GM13977 (cell line): ENCODE measurements around the gene LTC4S.
"Not testable (repeated sequence)": the region's sequence is repeated elsewhere in the genome, so short reads cannot be mapped to it uniquely, and the experiment has no call there.

Experiments used
- DNase-seq: peaks from one replicate; pipeline ENCODE4 v3.0.0; 2012; ENCODE audit warnings: low spot score
- in situ Hi-C: fragments of 300-500 bp; cut with MboI; formaldehyde crosslinking; loops from one replicate; pipeline ENCODE4 v1.12.0; 2022; ENCODE audit warnings: low sequenced_read_pairs, low pct_unique_long_range_greater_than_20kb, mixed read lengths, inconsistent platforms; ENCODE audit not compliant: unreplicated experiment
- TF ChIP-seq, protein P1 (sequence below): IDR thresholded peaks from 2 replicates; pipeline ENCODE4 v1.5.1; 2012; ENCODE audit warnings: mild to moderate bottlenecking, control low read depth; ENCODE audit not compliant: insufficient read depth; ENCODE audit errors: extremely low read depth, missing control alignments

Gene LTC4S

DNA sequence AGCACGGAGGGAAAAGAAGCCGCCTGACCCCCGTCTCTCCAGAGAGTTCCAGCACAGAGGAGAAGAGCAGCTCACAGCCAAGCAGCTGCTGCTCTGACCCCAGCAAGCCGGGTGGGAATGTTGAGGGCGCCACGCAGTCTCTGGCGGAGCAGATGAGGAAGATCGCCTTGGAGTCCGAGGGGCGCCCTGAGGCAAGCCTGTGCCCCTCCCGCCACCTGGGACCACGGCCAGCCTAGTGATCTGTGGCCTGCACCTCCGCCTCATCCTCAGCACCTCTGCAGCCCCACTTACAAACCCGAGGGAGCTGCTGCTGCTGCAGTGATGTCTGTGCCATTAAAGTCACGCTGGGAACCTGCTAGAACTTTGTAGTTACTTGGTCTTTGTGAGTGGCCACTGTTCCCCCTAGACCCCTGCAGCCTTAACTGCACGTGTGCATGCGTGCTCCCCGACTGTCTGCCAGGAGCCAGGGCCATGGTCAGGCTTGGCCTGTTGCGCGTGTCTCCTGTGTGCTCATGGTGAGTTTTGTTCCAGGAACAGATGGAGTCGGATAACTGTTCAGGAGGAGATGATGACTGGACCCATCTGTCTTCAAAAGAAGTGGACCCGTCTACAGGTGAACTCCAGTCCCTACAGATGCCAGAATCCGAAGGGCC, 39.4 kb downstream of the LTC4S start:
- in situ Hi-C loops = no loop called here
- TF ChIP-seq, protein P1, sequence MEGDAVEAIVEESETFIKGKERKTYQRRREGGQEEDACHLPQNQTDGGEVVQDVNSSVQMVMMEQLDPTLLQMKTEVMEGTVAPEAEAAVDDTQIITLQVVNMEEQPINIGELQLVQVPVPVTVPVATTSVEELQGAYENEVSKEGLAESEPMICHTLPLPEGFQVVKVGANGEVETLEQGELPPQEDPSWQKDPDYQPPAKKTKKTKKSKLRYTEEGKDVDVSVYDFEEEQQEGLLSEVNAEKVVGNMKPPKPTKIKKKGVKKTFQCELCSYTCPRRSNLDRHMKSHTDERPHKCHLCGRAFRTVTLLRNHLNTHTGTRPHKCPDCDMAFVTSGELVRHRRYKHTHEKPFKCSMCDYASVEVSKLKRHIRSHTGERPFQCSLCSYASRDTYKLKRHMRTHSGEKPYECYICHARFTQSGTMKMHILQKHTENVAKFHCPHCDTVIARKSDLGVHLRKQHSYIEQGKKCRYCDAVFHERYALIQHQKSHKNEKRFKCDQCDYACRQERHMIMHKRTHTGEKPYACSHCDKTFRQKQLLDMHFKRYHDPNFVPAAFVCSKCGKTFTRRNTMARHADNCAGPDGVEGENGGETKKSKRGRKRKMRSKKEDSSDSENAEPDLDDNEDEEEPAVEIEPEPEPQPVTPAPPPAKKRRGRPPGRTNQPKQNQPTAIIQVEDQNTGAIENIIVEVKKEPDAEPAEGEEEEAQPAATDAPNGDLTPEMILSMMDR = no peak
- no peak for DNase-seq

DNA sequence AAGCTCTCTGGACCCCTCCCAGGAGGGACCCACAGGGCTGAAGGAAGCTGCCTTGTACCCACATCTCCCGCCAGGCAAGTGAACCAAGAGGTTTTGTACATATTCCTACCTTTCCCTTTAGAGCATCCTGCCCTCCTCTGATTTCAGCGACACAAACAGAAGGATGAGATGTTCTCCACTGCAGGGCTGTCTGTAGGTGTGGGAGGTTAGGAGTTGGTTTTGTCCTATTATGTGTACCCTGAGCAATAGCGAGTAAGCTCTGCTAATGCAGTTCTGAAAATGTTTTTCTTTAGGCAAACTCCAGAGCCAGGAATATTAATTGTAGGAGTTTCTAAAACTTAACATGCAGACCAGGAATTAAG, 39.9 kb downstream of the LTC4S start:
- TF ChIP-seq, protein P1 = no peak
- DNase-seq = no peak
- in situ Hi-C loops = no loop called here

DNA sequence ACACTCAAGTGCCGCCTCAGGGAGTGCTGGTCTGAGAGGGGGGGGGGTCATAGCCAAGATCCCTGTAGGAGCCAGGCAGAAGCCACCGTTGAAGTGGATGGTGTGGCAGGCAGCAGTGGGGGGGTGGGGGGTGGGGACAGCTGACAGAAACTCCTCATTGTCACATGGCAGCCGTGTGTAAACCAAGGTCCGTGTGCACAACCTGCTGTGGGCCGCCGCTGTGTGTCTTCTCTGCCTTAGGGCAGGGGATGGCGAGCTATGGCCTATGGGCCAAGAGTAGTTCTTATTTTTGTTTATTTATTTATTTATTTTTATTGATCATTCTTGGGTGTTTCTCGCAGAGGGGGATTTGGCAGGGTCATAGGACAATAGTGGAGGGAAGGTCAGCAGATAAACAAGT, 40.3 kb downstream of the LTC4S start:
- TF ChIP-seq, protein P1 = no peak
- in situ Hi-C loops = no loop called here
- no peak for DNase-seq

DNA sequence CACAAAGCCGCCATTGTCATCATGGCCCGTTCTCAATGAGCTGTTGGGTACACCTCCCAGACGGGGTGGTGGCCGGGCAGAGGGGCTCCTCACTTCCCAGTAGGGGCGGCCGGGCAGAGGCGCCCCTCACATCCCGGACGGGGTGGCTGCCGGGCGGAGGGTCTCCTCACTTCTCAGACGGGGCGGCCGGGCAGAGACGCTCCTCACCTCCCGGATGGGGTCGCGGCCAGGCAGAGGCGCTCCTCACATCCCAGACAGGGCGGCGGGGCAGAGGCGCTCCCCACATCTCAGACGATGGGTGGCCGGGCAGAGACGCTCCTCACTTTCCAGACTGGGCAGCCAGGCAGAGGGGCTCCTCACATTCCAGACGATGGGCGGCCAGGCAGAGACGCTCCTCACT, 41.1 kb downstream of the LTC4S start:
- DNase-seq, in situ Hi-C loops: not testable (repeated sequence)

DNA sequence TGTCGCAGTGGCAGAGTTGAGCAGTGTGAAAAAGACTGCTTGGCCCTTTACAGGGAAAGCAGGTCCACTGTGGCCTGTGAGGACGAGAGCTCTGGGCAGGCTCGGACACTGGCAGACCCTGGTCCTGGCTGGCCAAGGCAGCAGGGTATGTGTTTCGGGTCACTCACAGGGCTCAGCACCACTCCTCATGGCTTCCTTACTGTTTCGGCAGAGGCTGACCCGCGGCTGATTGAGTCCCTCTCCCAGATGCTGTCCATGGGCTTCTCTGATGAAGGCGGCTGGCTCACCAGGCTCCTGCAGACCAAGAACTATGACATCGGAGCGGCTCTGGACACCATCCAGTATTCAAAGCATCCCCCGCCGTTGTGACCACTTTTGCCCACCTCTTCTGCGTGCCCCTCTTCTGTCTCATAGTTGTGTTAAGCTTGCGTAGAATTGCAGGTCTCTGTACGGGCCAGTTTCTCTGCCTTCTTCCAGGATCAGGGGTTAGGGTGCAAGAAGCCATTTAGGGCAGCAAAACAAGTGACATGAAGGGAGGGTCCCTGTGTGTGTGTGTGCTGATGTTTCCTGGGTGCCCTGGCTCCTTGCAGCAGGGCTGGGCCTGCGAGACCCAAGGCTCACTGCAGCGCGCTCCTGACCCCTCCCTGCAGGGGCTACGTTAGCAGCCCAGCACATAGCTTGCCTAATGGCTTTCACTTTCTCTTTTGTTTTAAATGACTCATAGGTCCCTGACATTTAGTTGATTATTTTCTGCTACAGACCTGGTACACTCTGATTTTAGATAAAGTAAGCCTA, 42.6 kb downstream of the LTC4S start:
- TF ChIP-seq, protein P1 = peak; percentile 2
- in situ Hi-C loops = no loop called here
- DNase-seq = peak; percentile 55

DNA sequence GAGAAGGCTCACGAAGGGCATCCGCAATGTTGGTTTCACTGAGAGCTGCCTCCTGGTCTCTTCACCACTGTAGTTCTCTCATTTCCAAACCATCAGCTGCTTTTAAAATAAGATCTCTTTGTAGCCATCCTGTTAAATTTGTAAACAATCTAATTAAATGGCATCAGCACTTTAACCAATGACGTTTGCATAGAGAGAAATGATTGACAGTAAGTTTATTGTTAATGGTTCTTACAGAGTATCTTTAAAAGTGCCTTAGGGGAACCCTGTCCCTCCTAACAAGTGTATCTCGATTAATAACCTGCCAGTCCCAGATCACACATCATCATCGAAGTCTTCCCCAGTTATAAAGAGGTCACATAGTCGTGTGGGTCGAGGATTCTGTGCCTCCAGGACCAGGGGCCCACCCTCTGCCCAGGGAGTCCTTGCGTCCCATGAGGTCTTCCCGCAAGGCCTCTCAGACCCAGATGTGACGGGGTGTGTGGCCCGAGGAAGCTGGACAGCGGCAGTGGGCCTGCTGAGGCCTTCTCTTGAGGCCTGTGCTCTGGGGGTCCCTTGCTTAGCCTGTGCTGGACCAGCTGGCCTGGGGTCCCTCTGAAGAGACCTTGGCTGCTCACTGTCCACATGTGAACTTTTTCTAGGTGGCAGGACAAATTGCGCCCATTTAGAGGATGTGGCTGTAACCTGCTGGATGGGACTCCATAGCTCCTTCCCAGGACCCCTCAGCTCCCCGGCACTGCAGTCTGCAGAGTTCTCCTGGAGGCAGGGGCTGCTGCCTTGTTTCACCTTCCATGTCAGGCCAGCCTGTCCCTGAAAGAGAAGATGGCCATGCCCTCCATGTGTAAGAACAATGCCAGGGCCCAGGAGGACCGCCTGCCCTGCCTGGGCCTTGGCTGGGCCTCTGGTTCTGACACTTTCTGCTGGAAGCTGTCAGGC, 43.6 kb downstream of the LTC4S start:
- TF ChIP-seq, protein P1 = no peak
- DNase-seq = no peak
- in situ Hi-C loops = no loop called here
